HepG2 (cell line): ENCODE results near the gene SARS2. TPM values are rescaled to one million over a fixed set of nuclear protein-coding genes. Genes with fewer than 3 reads are reported as not detected.
A peak's percentile ranks its signal among the peaks of the same experiment; 100 is the strongest.

Experiments used
- ATAC-seq: fragments of 200-7000 bp; cut with Tn5 transposase; 3 replicates; pipeline ENCODE4 v1.9.1; 2020; ENCODE audit warnings: mild to moderate bottlenecking, moderate library complexity
- BruUV-seq: library from RNA; stranded (reverse); fragments of 400-500 nt; replicated peaks from 2 replicates; lab custom pipeline; 2021; lab: Mats Ljungman, UMichigan
- CTCF ChIA-PET: fragments of 300-600 bp; formaldehyde crosslinking; extraction: SDS; loops from one replicate; lab custom pipeline; 2021; ENCODE audit warnings: low total read pairs, inconsistent platforms, low intra/inter-chr PET ratio; lab: Yijun Ruan, JAX
- POLR2A ChIA-PET: fragments of 350-600 bp; sonication (Branson Sonifier 250); formaldehyde crosslinking; loops from one replicate; lab custom pipeline; 2020; ENCODE audit warnings: antibody characterized with exemption, inconsistent platforms; lab: Yijun Ruan, JAX
- DNase-seq: peaks from one replicate; pipeline ENCODE4 v3.0.0-alpha.2; 2015; ENCODE audit warnings: low spot score
- FAIRE-seq: peaks from 3 replicates; lab custom pipeline; 2011; peaks lifted over from hg19 to GRCh38; lab: Jason Lieb, UNC
- H2AFZ ChIP-seq: one replicate; pipeline ENCODE4 v1.6.1; 2011; ENCODE audit warnings: low read length, inconsistent platforms
- H3K27ac ChIP-seq: fragments of 300-600 bp; 3 replicates; pipeline ENCODE4 v1.8.0; 2011; ENCODE audit warnings: mixed run types, mild to moderate bottlenecking, mixed read lengths, low read length, inconsistent platforms; ENCODE audit not compliant: insufficient read depth; ENCODE audit errors: extremely low read length
- H3K27me3 ChIP-seq, 2 experiments: fragments of 200-600 bp in 1 of 2; 2 replicates in 1 of 2; 3 replicates in 1 of 2; pipeline versions ENCODE4 v1.6.0 to v1.8.0; 2011; ENCODE audit warnings: low read length in 2 of 2, mild to moderate bottlenecking in 2 of 2, moderate library complexity in 2 of 2, inconsistent platforms in 1 of 2; ENCODE audit not compliant: insufficient read depth in 2 of 2, control insufficient read depth in 1 of 2
- H3K36me3 ChIP-seq, 2 experiments: fragments of 200-600 bp in 1 of 2; replicated peaks in 1 of 2; 2 replicates in 1 of 2; 3 replicates in 1 of 2; pipeline versions ENCODE4 v1.5.1 to v1.8.0; 2011; ENCODE audit warnings: low read length in 2 of 2, inconsistent platforms in 1 of 2; ENCODE audit not compliant: insufficient read depth in 2 of 2, control insufficient read depth in 1 of 2
- H3K4me1 ChIP-seq: 2 replicates; pipeline ENCODE4 v1.5.1; 2012; ENCODE audit warnings: low read length, inconsistent platforms; ENCODE audit not compliant: insufficient read depth
- H3K4me2 ChIP-seq: 2 replicates; pipeline ENCODE4 v1.6.0; 2011; ENCODE audit warnings: low read depth, low read length, inconsistent platforms
- H3K4me3 ChIP-seq, 3 experiments: fragments of 200-600 bp in 1 of 3; sonication (generic), shearing (Covaris generic) in 1 of 3; replicated peaks in 1 of 3; 2 replicates each; pipeline ENCODE4 v1.5.1; 2011 to 2016; ENCODE audit warnings: low read length in 3 of 3, inconsistent platforms in 2 of 3, low read depth in 2 of 3, mild to moderate bottlenecking in 2 of 3, control low read depth in 1 of 3, mixed read lengths in 1 of 3; ENCODE audit not compliant: insufficient read depth in 1 of 3
- H3K79me2 ChIP-seq: one replicate; pipeline ENCODE4 v1.6.1; 2011; ENCODE audit warnings: low read length, inconsistent platforms; ENCODE audit not compliant: insufficient read depth
- H3K9ac ChIP-seq: 2 replicates; pipeline ENCODE4 v1.6.0; 2011; ENCODE audit warnings: mild to moderate bottlenecking, low read depth, low read length, inconsistent platforms; ENCODE audit not compliant: insufficient read depth
- H3K9me3 ChIP-seq: 2 replicates; pipeline ENCODE4 v1.5.1; 2012; ENCODE audit warnings: mild to moderate bottlenecking, low read length
- H4K20me1 ChIP-seq: 2 replicates; pipeline ENCODE4 v1.6.0; 2011; ENCODE audit warnings: inconsistent platforms, mild to moderate bottlenecking, low read length, moderate library complexity; ENCODE audit not compliant: insufficient read depth
- AGO2 ChIP-seq: fragments of 200-400 bp; formaldehyde crosslinking; optimal IDR thresholded peaks from 2 replicates; pipeline ENCODE3; 2017; ENCODE audit warnings: mild to moderate bottlenecking, low read depth, low read length, moderate library complexity
- ZNF121 ChIP-seq: sonication (generic); formaldehyde crosslinking; IDR thresholded peaks from 2 replicates; pipeline ENCODE4 v1.5.0; 2020; ENCODE audit warnings: mild to moderate bottlenecking, missing genetic modification reagents
- WGBS: methylation state at CpG from one replicate; pipeline ENCODE4 v1.1.6; 2017; ENCODE audit warnings: low lambda C conversion rate; 5-methylcytosine and 5-hydroxymethylcytosine counted together
- in situ Hi-C: cut with HindIII; loops from 2 replicates; pipeline ENCODE4 v1.10.0; 2017; ENCODE audit warnings: low pct_unique_long_range_greater_than_20kb; ENCODE audit not compliant: extremely low pct_ligation_motif_present
- intact Hi-C: fragments of 100-400 bp; cut with micrococcal nuclease; formaldehyde crosslinking; loops from one replicate; pipeline ENCODE4 v1.10.0; 2022; ENCODE audit not compliant: unreplicated experiment
- polyA plus RNA-seq, 8 experiments: library from polyadenylated mRNA; depleted of rRNA in 3 of 8; stranded (reverse) in 7 of 8; unstranded in 1 of 8; fragments of >200 nt; fragmentation: Illumina TruSeq in 4 of 8; extraction: Trizol in 4 of 8; gene quantifications; 2 replicates each; pipeline versions ENCODE4 v1.2.1 to v1.2.3, GENCODE V29; 2011 to 2016; ENCODE audit warnings: low read depth in 4 of 8, missing spikeins in 1 of 8, mixed read lengths in 1 of 8; ENCODE audit not compliant: insufficient read depth in 1 of 8
- total RNA-seq, 5 experiments: library from RNA; depleted of rRNA; stranded (reverse); fragments of >200 nt; fragmentation: Illumina TruSeq; extraction: Trizol; gene quantifications; 2 replicates each; pipeline ENCODE4 v1.2.3, GENCODE V29; 2016; ENCODE audit warnings: low read depth in 1 of 5
- TF ChIP-seq, protein P1 (sequence below): sonication (generic); formaldehyde crosslinking; IDR thresholded peaks from 2 replicates; pipeline ENCODE4 v1.5.0; 2020; ENCODE audit warnings: mild to moderate bottlenecking, missing genetic modification reagents
- TF ChIP-seq, protein P2 (sequence below): sonication (generic); formaldehyde crosslinking; IDR thresholded peaks from 2 replicates; pipeline ENCODE4 v1.5.1; 2020; ENCODE audit warnings: mild to moderate bottlenecking, missing genetic modification reagents, moderate library complexity

Gene SARS2
- total and polyA plus RNA-seq, 2 of the 13 experiments (the other 11 are each of a cell fraction or from before 2014, with no cell fraction given) = 40.0 to 48.6 TPM

DNA sequence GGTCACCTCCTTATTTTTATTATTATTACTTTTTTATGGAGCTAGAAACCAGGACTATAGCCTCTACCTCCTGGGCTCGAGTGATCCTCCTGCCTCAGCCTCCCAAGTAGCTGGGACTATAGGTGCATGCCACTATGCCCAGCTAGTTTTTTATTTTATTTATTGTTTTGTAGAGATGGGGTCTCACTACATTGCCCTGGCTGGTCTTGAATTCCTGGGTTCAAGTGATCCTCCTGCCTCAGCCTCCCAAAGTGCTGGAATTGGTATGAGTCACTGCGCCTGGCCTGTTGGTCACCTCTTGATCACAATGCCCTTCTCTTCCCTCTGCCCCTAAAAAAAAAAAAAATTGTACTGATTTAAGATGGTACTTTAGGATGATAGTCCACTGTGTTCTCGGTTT is 20.6 kb upstream of the SARS2 start:
- H3K4me1 ChIP-seq = peaks cover 23% of the 10 kb centered on the region
- intact Hi-C loops (no loop called here), in situ Hi-C loops (no loop called here)
- no peak overlapping the region for H2AFZ ChIP-seq
- TF ChIP-seq AGO2 = peak; percentile 9
- TF ChIP-seq, protein P1, sequence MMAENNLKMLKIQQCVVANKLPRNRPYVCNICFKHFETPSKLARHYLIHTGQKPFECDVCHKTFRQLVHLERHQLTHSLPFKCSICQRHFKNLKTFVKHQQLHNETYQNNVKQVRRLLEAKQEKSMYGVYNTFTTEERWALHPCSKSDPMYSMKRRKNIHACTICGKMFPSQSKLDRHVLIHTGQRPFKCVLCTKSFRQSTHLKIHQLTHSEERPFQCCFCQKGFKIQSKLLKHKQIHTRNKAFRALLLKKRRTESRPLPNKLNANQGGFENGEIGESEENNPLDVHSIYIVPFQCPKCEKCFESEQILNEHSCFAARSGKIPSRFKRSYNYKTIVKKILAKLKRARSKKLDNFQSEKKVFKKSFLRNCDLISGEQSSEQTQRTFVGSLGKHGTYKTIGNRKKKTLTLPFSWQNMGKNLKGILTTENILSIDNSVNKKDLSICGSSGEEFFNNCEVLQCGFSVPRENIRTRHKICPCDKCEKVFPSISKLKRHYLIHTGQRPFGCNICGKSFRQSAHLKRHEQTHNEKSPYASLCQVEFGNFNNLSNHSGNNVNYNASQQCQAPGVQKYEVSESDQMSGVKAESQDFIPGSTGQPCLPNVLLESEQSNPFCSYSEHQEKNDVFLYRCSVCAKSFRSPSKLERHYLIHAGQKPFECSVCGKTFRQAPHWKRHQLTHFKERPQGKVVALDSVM = peak; percentile 11; the same call in 1 of the 2 replicates
- TF ChIP-seq, protein P2, sequence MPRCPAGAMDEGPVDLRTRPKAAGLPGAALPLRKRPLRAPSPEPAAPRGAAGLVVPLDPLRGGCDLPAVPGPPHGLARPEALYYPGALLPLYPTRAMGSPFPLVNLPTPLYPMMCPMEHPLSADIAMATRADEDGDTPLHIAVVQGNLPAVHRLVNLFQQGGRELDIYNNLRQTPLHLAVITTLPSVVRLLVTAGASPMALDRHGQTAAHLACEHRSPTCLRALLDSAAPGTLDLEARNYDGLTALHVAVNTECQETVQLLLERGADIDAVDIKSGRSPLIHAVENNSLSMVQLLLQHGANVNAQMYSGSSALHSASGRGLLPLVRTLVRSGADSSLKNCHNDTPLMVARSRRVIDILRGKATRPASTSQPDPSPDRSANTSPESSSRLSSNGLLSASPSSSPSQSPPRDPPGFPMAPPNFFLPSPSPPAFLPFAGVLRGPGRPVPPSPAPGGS = no peak
- TF ChIP-seq ZNF121 (CRISPR knock-in tag) = peak; percentile 37; the same call in 1 of the 2 replicates
- BruUV-seq = no TSS peak
- H3K27ac ChIP-seq = no peak overlapping the region
- no peaks in the 10 kb centered on the region for H3K27me3 ChIP-seq
- FAIRE-seq (no peak), ATAC-seq (no peak), DNase-seq (no peak)
- no peaks in the 10 kb centered on the region for H3K9me3 ChIP-seq
- ChIA-PET POLR2A (no interaction called here), CTCF (no interaction called here)
- H3K9ac ChIP-seq = no peak overlapping the region
- no peak overlapping the region for H3K4me2 ChIP-seq
- 97% methylated on average over 3 of the region's 3 CpGs for WGBS
- no peaks in the 10 kb centered on the region for H3K79me2 ChIP-seq
- no peak overlapping the region for H3K4me3 ChIP-seq
- peaks cover 8% of the 10 kb centered on the region; the same call in 1 of the 2 replicates for H4K20me1 ChIP-seq
- H3K36me3 ChIP-seq = peaks cover 8 to 21% of the 10 kb centered on the region in 2 experiments
